Gastrocnemius medialis (tissue), 4 donors: Measurements from ENCODE around the gene BMPR1B.

Source experiments
- POLR2A ChIP-seq, 2 donors: fragments of 450-650 bp; IDR thresholded peaks; one replicate each; pipeline ENCODE4 v1.6.1; 2017; ENCODE audit warnings: antibody characterized with exemption in 2 of 2, mild to moderate bottlenecking in 2 of 2, moderate library complexity in 2 of 2
- TF ChIP-seq, protein P1 (sequence below), 5 experiments: fragments of 450-650 bp in 3 of 5; fragments of 200-600 bp in 2 of 5; sonication (generic) in 2 of 5; IDR thresholded peaks in 4 of 5; conservative IDR thresholded peaks in 1 of 5; 1 replicate in 4 of 5; 2 replicates in 1 of 5; pipeline ENCODE4 v1.5.1; 2016 to 2019; ENCODE audit warnings: antibody characterized with exemption in 5 of 5, mild to moderate bottlenecking in 3 of 5, moderate library complexity in 3 of 5

DNA sequence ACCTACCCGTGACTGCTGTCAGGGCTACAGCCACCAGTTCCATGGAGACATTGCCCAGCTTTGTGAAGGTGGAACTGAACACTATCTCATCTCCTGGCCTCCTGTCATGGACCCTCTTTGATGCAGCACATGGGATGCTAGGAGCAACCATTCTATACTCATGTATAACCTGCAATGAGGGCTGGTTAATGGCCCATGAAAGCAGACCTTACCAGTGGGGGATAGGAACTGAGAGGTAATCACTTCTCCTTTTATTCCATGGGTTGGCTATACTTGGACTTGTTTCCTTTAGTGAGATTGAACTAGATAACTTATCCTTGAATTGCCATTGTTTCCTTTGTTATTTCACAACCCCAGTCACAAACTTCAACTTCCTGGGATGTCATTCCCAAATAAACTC lies 310.6 kb downstream of the BMPR1B start:
- no peak for TF ChIP-seq POLR2A (IDR thresholded peaks at IDR 0.05)
- TF ChIP-seq, protein P1, sequence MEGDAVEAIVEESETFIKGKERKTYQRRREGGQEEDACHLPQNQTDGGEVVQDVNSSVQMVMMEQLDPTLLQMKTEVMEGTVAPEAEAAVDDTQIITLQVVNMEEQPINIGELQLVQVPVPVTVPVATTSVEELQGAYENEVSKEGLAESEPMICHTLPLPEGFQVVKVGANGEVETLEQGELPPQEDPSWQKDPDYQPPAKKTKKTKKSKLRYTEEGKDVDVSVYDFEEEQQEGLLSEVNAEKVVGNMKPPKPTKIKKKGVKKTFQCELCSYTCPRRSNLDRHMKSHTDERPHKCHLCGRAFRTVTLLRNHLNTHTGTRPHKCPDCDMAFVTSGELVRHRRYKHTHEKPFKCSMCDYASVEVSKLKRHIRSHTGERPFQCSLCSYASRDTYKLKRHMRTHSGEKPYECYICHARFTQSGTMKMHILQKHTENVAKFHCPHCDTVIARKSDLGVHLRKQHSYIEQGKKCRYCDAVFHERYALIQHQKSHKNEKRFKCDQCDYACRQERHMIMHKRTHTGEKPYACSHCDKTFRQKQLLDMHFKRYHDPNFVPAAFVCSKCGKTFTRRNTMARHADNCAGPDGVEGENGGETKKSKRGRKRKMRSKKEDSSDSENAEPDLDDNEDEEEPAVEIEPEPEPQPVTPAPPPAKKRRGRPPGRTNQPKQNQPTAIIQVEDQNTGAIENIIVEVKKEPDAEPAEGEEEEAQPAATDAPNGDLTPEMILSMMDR (IDR thresholded peaks at IDR 0.05 in 4 of 5, conservative IDR thresholded peaks at IDR 0.05 in 1 of 5) = no peak
